ENCODE measurements around the gene SCP2.

Gene SCP2

GRCh38 chr1:53079251-53079650, 152.2 kb downstream of the SCP2 start:
- Histone ChIP-seq H3K27me3 (ENCODE audit: insufficient read depth, poor library complexity, severe bottlenecking) (no peaks in the 10 kb centered on the region), H3K27ac (ENCODE audit: poor library complexity, severe bottlenecking) (no peak overlapping the region), H3K36me3 (ENCODE audit: low read depth) (no peaks in the 10 kb centered on the region), H3K9me3 (ENCODE audit: severe bottlenecking) (no peaks in the 10 kb centered on the region), H3K4me3 (ENCODE audit: severe bottlenecking) (no peak overlapping the region), H3K4me1 (ENCODE audit: insufficient read depth, poor library complexity, severe bottlenecking) (no peaks in the 10 kb centered on the region)
- peak; percentile 26 for DNase-seq (ENCODE audit: low spot score)
- ATAC-seq (ENCODE audit: low read depth): no peak
- TF ChIP-seq CTCF (IDR thresholded peaks at IDR 0.05; ENCODE audit: poor library complexity, severe bottlenecking): no peak

GRCh38 chr1:53080041-53080440, 153.0 kb downstream of the SCP2 start:
- Histone ChIP-seq H3K4me1 (ENCODE audit: insufficient read depth, poor library complexity, severe bottlenecking) (no peaks in the 10 kb centered on the region), H3K27me3 (ENCODE audit: insufficient read depth, poor library complexity, severe bottlenecking) (no peaks in the 10 kb centered on the region), H3K27ac (ENCODE audit: poor library complexity, severe bottlenecking) (no peak overlapping the region), H3K36me3 (ENCODE audit: low read depth) (no peaks in the 10 kb centered on the region), H3K4me3 (ENCODE audit: severe bottlenecking) (no peak overlapping the region), H3K9me3 (ENCODE audit: severe bottlenecking) (no peaks in the 10 kb centered on the region)
- DNase-seq (ENCODE audit: low spot score) (peak; percentile 34), ATAC-seq (ENCODE audit: low read depth) (no peak)
- no peak for TF ChIP-seq CTCF (IDR thresholded peaks at IDR 0.05; ENCODE audit: poor library complexity, severe bottlenecking)

- Histone ChIP-seq H3K9me3 (ENCODE audit: severe bottlenecking) (no peaks in the 10 kb centered on the region), H3K4me3 (ENCODE audit: severe bottlenecking) (no peak overlapping the region), H3K36me3 (ENCODE audit: low read depth) (no peaks in the 10 kb centered on the region), H3K27ac (ENCODE audit: poor library complexity, severe bottlenecking) (no peak overlapping the region), H3K27me3 (ENCODE audit: insufficient read depth, poor library complexity, severe bottlenecking) (no peaks in the 10 kb centered on the region), H3K4me1 (ENCODE audit: insufficient read depth, poor library complexity, severe bottlenecking) (no peaks in the 10 kb centered on the region)
- no peak for ATAC-seq (ENCODE audit: low read depth)
- TF ChIP-seq CTCF (IDR thresholded peaks at IDR 0.05; ENCODE audit: poor library complexity, severe bottlenecking): no peak
- peak; percentile 47 for DNase-seq (ENCODE audit: low spot score)
These were observed 153.7 kb downstream of the SCP2 start for GRCh38 chr1:53080769-53081168.

DNA sequence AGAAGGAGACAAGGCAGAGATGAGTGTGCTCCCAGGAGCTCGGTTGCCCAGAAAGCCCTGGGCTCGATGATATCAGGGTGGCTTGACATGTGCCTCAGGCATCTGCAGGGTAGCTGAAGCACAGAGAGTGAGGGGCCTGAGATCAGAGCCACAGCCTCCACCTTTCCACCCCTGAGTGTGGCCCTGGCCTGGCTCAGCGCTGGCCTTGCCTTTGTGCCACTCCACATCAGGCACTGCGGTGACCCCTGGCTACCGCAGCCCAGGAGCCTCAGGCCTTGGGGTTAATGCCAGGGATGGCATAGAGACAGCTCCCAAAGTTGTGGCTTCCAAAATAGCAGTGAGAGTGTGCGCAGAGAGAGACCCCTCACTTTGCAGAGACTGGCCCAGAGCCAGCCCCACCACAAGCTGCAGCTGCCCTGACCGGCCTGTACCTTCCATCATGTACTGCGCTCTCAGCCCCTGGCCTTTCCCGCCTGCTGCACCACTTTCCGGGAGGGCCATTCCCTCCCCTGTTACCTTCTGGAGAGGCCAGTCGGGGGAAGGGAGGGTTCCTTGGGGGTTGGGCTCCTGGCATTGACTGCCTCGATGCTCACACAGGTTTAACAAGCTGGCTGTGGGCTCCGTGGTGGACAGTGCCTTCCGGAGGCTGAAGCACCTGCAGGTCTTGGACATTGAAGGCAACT, 154.4 kb downstream of the SCP2 start:
- Histone ChIP-seq H3K27ac (ENCODE audit: poor library complexity, severe bottlenecking) (no peak overlapping the region), H3K36me3 (ENCODE audit: low read depth) (no peaks in the 10 kb centered on the region), H3K9me3 (ENCODE audit: severe bottlenecking) (no peaks in the 10 kb centered on the region), H3K27me3 (ENCODE audit: insufficient read depth, poor library complexity, severe bottlenecking) (no peaks in the 10 kb centered on the region), H3K4me1 (ENCODE audit: insufficient read depth, poor library complexity, severe bottlenecking) (no peaks in the 10 kb centered on the region), H3K4me3 (ENCODE audit: severe bottlenecking) (no peak overlapping the region)
- ATAC-seq (ENCODE audit: low read depth) (no peak), DNase-seq (ENCODE audit: low spot score) (peak; percentile 38)
- TF ChIP-seq CTCF (IDR thresholded peaks at IDR 0.05; ENCODE audit: poor library complexity, severe bottlenecking): no peak

GRCh38 chr1:53082826-53083455, 155.9 kb downstream of the SCP2 start:
- H3K9me3 ChIP-seq (ENCODE audit: severe bottlenecking): no peaks in the 10 kb centered on the region

More at GRCh38 chr1:53082826-53083455, 155.9 kb downstream of the SCP2 start:
- ATAC-seq (ENCODE audit: low read depth) (no peak), DNase-seq (ENCODE audit: low spot score) (no peak)
- no peak overlapping the region for H3K27ac ChIP-seq (ENCODE audit: poor library complexity, severe bottlenecking)
- no peaks in the 10 kb centered on the region for H3K4me1 ChIP-seq (ENCODE audit: insufficient read depth, poor library complexity, severe bottlenecking)
- TF ChIP-seq CTCF (IDR thresholded peaks at IDR 0.05; ENCODE audit: poor library complexity, severe bottlenecking): no peak
- H3K4me3 ChIP-seq (ENCODE audit: severe bottlenecking): no peak overlapping the region
- no peaks in the 10 kb centered on the region for H3K27me3 ChIP-seq (ENCODE audit: insufficient read depth, poor library complexity, severe bottlenecking)
- H3K36me3 ChIP-seq (ENCODE audit: low read depth): no peaks in the 10 kb centered on the region

Measured in RWPE2 (cell line).